ENCODE data around the gene NAXD.

Gene NAXD

DNA sequence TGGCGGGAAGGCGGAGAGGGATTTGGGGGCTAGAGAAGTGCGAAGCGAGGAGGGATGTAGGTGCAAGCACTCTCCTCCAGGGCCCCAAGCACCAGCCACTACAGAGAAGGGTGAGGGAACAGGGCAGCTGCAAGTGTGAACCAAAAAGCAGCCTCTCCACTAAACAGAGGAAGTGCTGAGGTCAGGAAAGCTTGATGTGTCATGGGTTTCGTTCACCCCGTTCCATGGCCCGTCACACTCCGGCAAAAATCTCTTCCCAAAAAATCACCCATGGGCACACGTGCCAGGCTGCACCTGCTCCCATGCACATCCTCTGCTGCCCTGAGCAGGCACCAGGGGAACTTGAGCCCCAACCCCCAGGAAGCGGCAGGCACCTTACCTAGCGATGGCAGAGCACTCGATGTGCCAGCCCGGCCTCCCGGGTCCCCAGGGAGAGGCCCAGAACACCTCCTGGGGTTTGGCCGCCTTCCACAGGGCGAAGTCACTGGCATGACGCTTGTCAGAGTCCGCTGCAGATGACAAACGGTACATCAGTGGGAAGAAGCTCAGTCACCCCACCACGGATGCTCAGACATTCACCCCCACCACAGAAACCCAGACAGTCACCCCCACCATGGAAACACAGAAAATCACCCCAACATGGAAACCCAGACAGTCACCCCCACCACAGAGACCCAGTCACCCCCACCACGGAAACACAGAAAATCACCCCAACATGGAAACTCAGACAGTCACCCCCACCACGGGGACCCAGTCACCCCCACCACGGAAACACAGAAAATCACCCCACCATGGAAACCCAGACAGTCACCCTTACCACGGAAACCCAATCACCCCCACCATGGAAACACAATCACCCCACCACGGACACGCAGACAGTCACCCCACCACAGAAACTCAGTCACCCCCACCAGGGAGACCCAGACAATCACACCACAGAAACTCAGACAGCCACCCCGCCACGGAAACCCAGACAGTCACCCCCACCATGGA, 61.5 kb downstream of the NAXD start:
- Histone ChIP-seq H3K9ac (ENCODE audit: low read length) (peak overlapping the region; percentile 70), H3K9me3 (ENCODE audit: insufficient read depth, low read length) (no peaks in the 10 kb centered on the region), H3K4me1 (ENCODE audit: low read length) (peaks cover 25% of the 10 kb centered on the region), H3K36me3 (replicated peaks; ENCODE audit: low read depth, low read length) (peaks cover 23% of the 10 kb centered on the region), H4K20me1 (ENCODE audit: insufficient read depth, low read length) (0 out of 2 replicates have a peak, but pooled peaks cover 7% of the 10 kb centered on the region), H3K79me2 (ENCODE audit: low read length) (peaks cover 4% of the 10 kb centered on the region; the same call in 1 of the 2 replicates), H2AFZ (ENCODE audit: low read depth, low read length) (no peak overlapping the region), H3K27ac (ENCODE audit: low read length) (peak overlapping the region; percentile 93), H3K4me3 (ENCODE audit: low read length) (peak overlapping the region; percentile 72), H3K4me2 (ENCODE audit: low read length) (peak overlapping the region; percentile 98), H3K27me3 (ENCODE audit: low read depth, low read length) (no peaks in the 10 kb centered on the region)
- TF ChIP-seq, protein P1, sequence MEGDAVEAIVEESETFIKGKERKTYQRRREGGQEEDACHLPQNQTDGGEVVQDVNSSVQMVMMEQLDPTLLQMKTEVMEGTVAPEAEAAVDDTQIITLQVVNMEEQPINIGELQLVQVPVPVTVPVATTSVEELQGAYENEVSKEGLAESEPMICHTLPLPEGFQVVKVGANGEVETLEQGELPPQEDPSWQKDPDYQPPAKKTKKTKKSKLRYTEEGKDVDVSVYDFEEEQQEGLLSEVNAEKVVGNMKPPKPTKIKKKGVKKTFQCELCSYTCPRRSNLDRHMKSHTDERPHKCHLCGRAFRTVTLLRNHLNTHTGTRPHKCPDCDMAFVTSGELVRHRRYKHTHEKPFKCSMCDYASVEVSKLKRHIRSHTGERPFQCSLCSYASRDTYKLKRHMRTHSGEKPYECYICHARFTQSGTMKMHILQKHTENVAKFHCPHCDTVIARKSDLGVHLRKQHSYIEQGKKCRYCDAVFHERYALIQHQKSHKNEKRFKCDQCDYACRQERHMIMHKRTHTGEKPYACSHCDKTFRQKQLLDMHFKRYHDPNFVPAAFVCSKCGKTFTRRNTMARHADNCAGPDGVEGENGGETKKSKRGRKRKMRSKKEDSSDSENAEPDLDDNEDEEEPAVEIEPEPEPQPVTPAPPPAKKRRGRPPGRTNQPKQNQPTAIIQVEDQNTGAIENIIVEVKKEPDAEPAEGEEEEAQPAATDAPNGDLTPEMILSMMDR (IDR thresholded peaks at IDR 0.05; ENCODE audit: low read depth, low read length): no peak
- TF ChIP-seq EZH2phosphoT487 (IDR thresholded peaks at IDR 0.05; ENCODE audit: low read depth): no peak

DNA sequence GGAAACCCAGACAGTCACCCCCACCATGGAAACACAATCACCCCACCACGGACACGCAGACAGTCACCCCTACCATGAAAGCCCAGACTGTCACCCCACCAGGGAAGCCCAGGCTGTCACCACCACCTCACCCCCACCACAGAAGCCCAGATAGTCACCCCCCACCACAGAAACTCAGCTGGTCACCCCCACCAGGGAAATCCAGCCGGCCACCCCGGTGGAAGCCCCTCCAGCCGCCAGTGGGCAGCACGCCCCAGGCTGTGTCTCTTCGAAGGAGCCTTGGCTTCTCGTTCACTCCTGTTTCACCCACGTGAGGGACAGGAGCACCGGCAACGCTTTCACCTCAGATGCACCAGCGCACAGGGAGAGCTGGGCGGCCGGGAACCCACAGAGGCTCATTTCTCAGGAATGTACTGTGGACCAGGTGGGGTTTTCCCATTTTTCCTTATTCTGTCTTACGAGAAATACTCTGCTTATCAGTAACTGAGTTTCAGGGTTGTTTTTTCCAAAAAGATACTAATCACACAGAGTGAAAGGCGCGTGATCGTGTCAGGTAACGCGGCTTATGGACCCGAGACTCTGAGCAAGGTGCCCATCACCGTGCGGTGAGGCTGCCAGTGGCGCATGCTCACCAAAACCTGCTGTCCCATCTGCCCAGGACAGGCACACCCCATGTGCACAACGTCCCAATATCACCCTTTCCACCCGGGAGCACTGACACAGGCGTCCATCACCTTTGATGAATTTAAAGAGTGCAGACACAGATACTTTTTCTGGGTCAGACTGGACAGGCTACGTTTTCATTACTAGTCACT, 62.6 kb downstream of the NAXD start:
- Histone ChIP-seq H3K27ac (ENCODE audit: low read length) (no peak overlapping the region), H3K4me1 (ENCODE audit: low read length) (peaks cover 25% of the 10 kb centered on the region), H3K9me3 (ENCODE audit: insufficient read depth, low read length) (no peaks in the 10 kb centered on the region), H4K20me1 (ENCODE audit: insufficient read depth, low read length) (0 out of 2 replicates have a peak, but pooled peaks cover 7% of the 10 kb centered on the region), H3K36me3 (replicated peaks; ENCODE audit: low read depth, low read length) (peaks cover 26% of the 10 kb centered on the region), H3K79me2 (ENCODE audit: low read length) (peaks cover 4% of the 10 kb centered on the region; the same call in 1 of the 2 replicates), H3K27me3 (ENCODE audit: low read depth, low read length) (no peaks in the 10 kb centered on the region), H2AFZ (ENCODE audit: low read depth, low read length) (no peak overlapping the region), H3K4me2 (ENCODE audit: low read length) (no peak overlapping the region), H3K9ac (ENCODE audit: low read length) (no peak overlapping the region), H3K4me3 (ENCODE audit: low read length) (no peak overlapping the region)
- TF ChIP-seq, protein P1 (IDR thresholded peaks at IDR 0.05; ENCODE audit: low read depth, low read length): no peak
- no peak for TF ChIP-seq EZH2phosphoT487 (IDR thresholded peaks at IDR 0.05; ENCODE audit: low read depth)

DNA sequence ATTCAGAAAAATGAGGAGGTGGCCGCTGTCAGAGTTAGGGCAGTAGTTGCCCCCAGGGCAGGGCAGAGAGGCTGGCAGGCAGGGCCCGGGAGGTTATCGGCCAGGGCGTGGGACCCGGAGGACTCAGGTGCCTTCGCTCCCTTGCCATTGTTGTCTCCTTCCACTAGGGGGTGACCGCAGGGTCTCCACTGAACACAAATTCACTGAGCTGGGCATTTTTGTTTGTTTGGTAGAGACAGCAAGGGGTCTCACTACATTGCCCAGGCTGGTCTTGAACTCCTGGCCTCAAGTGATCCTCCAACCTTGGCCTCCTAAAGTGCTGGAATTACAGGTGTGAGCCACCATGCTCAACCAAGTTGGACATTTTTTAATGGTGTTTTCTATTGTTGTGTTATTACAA, 65.5 kb downstream of the NAXD start:
- H3K9me3 ChIP-seq (ENCODE audit: insufficient read depth, low read length): no peaks in the 10 kb centered on the region
- no peak overlapping the region for H3K4me2 ChIP-seq (ENCODE audit: low read length)
- H3K36me3 ChIP-seq (replicated peaks; ENCODE audit: low read depth, low read length): peaks cover 33% of the 10 kb centered on the region
- no peak overlapping the region for H2AFZ ChIP-seq (ENCODE audit: low read depth, low read length)
- H3K9ac ChIP-seq (ENCODE audit: low read length): no peak overlapping the region
- peaks cover 4% of the 10 kb centered on the region; the same call in 1 of the 2 replicates for H3K79me2 ChIP-seq (ENCODE audit: low read length)
- H3K27me3 ChIP-seq (ENCODE audit: low read depth, low read length): no peaks in the 10 kb centered on the region
- TF ChIP-seq, protein P1 (IDR thresholded peaks at IDR 0.05; ENCODE audit: low read depth, low read length): peak; percentile 45
- TF ChIP-seq EZH2phosphoT487 (IDR thresholded peaks at IDR 0.05; ENCODE audit: low read depth): no peak
- no peak overlapping the region for H3K4me3 ChIP-seq (ENCODE audit: low read length)
- no peak overlapping the region for H3K27ac ChIP-seq (ENCODE audit: low read length)
- 0 out of 2 replicates have a peak, but pooled peaks cover 7% of the 10 kb centered on the region for H4K20me1 ChIP-seq (ENCODE audit: insufficient read depth, low read length)
- peaks cover 20% of the 10 kb centered on the region for H3K4me1 ChIP-seq (ENCODE audit: low read length)
